MM.1S (cell line): ENCODE data around the gene MAGI3.

Experiments used
- DNase-seq: peaks from one replicate; pipeline ENCODE4 v3.0.0-alpha.2; 2015
- H2AFZ ChIP-seq: fragments of 300-600 bp; sonication (generic); 2 replicates; pipeline ENCODE4 v1.6.0; 2016; ENCODE audit warnings: antibody characterized with exemption, low read length
- H3F3A ChIP-seq: fragments of 300-600 bp; sonication (generic); 2 replicates; pipeline ENCODE4 v1.6.1; 2016; ENCODE audit warnings: mild to moderate bottlenecking, antibody characterized with exemption, low read length, moderate library complexity, mixed read lengths; ENCODE audit not compliant: insufficient read depth
- H3K27ac ChIP-seq: fragments of 300-600 bp; sonication (generic); 2 replicates; pipeline ENCODE4 v1.5.1; 2016; ENCODE audit warnings: mild to moderate bottlenecking, low read length
- H3K27me3 ChIP-seq: fragments of 300-600 bp; sonication (generic); replicated peaks from 2 replicates; pipeline ENCODE4 v1.6.0; 2016; ENCODE audit warnings: low read length; ENCODE audit not compliant: insufficient read depth
- H3K36me3 ChIP-seq: fragments of 300-600 bp; sonication (generic); replicated peaks from 2 replicates; pipeline ENCODE4 v1.6.1; 2016; ENCODE audit warnings: mild to moderate bottlenecking, low read length, mixed read lengths; ENCODE audit not compliant: insufficient read depth
- H3K4me1 ChIP-seq: fragments of 300-600 bp; sonication (generic); 2 replicates; pipeline ENCODE4 v1.6.1; 2016; ENCODE audit warnings: low read length, mixed read lengths
- H3K4me2 ChIP-seq: fragments of 300-600 bp; sonication (generic); 2 replicates; pipeline ENCODE4 v1.6.0; 2016; ENCODE audit warnings: low read depth, low read length
- H3K4me3 ChIP-seq: fragments of 300-600 bp; sonication (generic); 2 replicates; pipeline ENCODE4 v1.5.1; 2016; ENCODE audit warnings: low read length, mixed read lengths
- H3K79me2 ChIP-seq: fragments of 300-600 bp; sonication (generic); 2 replicates; pipeline ENCODE4 v1.6.1; 2016; ENCODE audit warnings: mixed run types, low read length, mixed read lengths
- H3K9ac ChIP-seq: fragments of 300-600 bp; sonication (generic); 2 replicates; pipeline ENCODE4 v1.6.1; 2016; ENCODE audit warnings: low read length, mixed read lengths
- H3K9me2 ChIP-seq: fragments of 300-600 bp; sonication (generic); replicated peaks from 2 replicates; pipeline ENCODE4 v1.6.1; 2016; ENCODE audit warnings: mild to moderate bottlenecking, low read length, mixed read lengths; ENCODE audit not compliant: insufficient read depth
- H3K9me3 ChIP-seq: fragments of 300-600 bp; sonication (generic); replicated peaks from 2 replicates; pipeline ENCODE4 v1.6.1; 2016; ENCODE audit warnings: mild to moderate bottlenecking, low read length, mixed read lengths; ENCODE audit not compliant: insufficient read depth
- H4K20me1 ChIP-seq: fragments of 300-600 bp; sonication (generic); 2 replicates; pipeline ENCODE4 v1.6.1; 2016; ENCODE audit warnings: mild to moderate bottlenecking, low read length, moderate library complexity, mixed read lengths; ENCODE audit not compliant: insufficient read depth
- CTCF ChIP-seq: fragments of 300-600 bp; sonication (generic); IDR thresholded peaks from 2 replicates; pipeline ENCODE4 v1.5.1; 2016; ENCODE audit warnings: antibody characterized with exemption, low read length, mixed read lengths
- EZH2 ChIP-seq: fragments of 300-600 bp; sonication (generic); optimal IDR thresholded peaks from 2 replicates; pipeline ENCODE3; 2017; ENCODE audit warnings: low read depth, mild to moderate bottlenecking, antibody characterized with exemption, low read length, mixed read lengths
- EZH2phosphoT487 ChIP-seq: fragments of 300-600 bp; sonication (generic); IDR thresholded peaks from 2 replicates; pipeline ENCODE4 v1.6.1; 2018; ENCODE audit warnings: antibody characterized with exemption, low read length

The MAGI3 gene

GRCh38 chr1:113576271-113576670 is 186.0 kb downstream of the MAGI3 start:
- TF ChIP-seq EZH2phosphoT487, result no peak
- no peak for TF ChIP-seq CTCF
- TF ChIP-seq EZH2, result no peak
- Histone ChIP-seq H3K4me1 (no peaks in the 10 kb centered on the region), H3K9me3 (no peaks in the 10 kb centered on the region), H3K9me2 (no peaks in the 10 kb centered on the region), H3F3A (no peaks in the 10 kb centered on the region), H3K79me2 (no peaks in the 10 kb centered on the region), H3K4me2 (no peak overlapping the region), H3K4me3 (no peak overlapping the region), H4K20me1 (no peaks in the 10 kb centered on the region), H3K27me3 (no peaks in the 10 kb centered on the region), H3K27ac (no peak overlapping the region), H3K36me3 (no peaks in the 10 kb centered on the region), H2AFZ (no peak overlapping the region), H3K9ac (no peak overlapping the region)
- no peak for DNase-seq

DNA sequence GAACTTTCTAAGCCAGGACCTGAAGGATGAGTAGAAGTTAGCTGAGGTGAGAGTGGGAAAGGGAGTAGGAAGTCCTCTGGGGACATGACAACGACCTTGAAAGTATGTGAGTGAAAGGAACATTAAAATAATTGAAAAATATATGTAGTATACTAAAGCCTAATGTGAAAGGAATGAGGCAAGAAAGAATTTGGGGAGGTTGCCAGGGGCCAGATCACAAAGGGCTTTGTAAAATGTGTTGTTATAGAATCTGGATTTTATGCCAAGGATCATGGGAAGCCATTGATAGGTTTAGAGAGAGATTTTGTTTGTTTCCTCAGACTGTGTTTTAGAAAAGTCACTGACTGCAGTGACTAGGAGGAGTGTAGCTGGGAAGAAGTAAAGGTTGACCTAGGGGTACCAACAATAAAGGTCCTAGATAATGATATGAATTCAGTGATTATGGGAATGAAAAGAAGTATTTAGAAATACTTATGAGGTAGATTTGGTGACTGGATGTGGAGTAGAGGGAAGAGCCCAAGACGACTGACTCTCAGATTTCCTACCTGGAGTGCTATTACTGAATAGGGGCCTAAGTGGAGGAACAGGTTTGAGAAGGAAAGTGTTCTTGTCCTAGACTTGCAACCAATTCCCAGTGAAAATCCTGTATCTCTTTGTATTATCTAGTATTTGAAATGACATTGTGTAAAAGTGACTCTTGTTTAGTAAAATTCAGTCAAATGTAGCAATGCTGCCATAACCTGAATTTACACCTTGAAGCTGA is 189.1 kb downstream of the MAGI3 start:
- Histone ChIP-seq H3K27ac (no peak overlapping the region), H4K20me1 (no peaks in the 10 kb centered on the region), H3K9me3 (no peaks in the 10 kb centered on the region), H3K79me2 (no peaks in the 10 kb centered on the region), H3F3A (no peaks in the 10 kb centered on the region), H3K36me3 (no peaks in the 10 kb centered on the region), H3K9me2 (no peaks in the 10 kb centered on the region), H3K4me2 (no peak overlapping the region), H3K4me1 (no peaks in the 10 kb centered on the region), H3K4me3 (no peak overlapping the region), H3K27me3 (no peaks in the 10 kb centered on the region), H3K9ac (no peak overlapping the region), H2AFZ (no peak overlapping the region)
- no peak for DNase-seq
- no peak for TF ChIP-seq EZH2
- no peak for TF ChIP-seq CTCF
- no peak for TF ChIP-seq EZH2phosphoT487

GRCh38 chr1:113581323-113581722 is 191.0 kb downstream of the MAGI3 start:
- Histone ChIP-seq H3K4me2 (no peak overlapping the region), H3K79me2 (no peaks in the 10 kb centered on the region), H3K27ac (no peak overlapping the region), H3K36me3 (no peaks in the 10 kb centered on the region), H3K9ac (no peak overlapping the region), H3F3A (no peaks in the 10 kb centered on the region), H4K20me1 (no peaks in the 10 kb centered on the region), H3K4me3 (no peak overlapping the region), H3K9me2 (no peaks in the 10 kb centered on the region), H3K9me3 (no peaks in the 10 kb centered on the region), H3K4me1 (no peaks in the 10 kb centered on the region), H2AFZ (no peak overlapping the region), H3K27me3 (no peaks in the 10 kb centered on the region)
- TF ChIP-seq CTCF (no peak), EZH2phosphoT487 (no peak), EZH2 (no peak)
- no peak for DNase-seq
